HG03039 (cell line): Measurements from ENCODE around the gene NHLH2.

Experiments used
- ATAC-seq: cut with Tn5 transposase; IDR thresholded peaks from one replicate; pipeline ENCODE4 v1.9.1; 2021; ENCODE audit warnings: mild to moderate bottlenecking, moderate library complexity; ENCODE audit not compliant: unreplicated experiment

NHLH2 gene

GRCh38 chr1:115838431-115839028, 2.4 kb downstream of the NHLH2 start:
- no peak for ATAC-seq

- no peak for ATAC-seq
Measured at GRCh38 chr1:115837740-115838421, 3.0 kb downstream of the NHLH2 start.

GRCh38 chr1:115837341-115837739, 3.6 kb downstream of the NHLH2 start:
- no peak for ATAC-seq

GRCh38 chr1:115833856-115834255, 7.1 kb downstream of the NHLH2 start:
- no peak for ATAC-seq

GRCh38 chr1:115832651-115833050, 8.3 kb downstream of the NHLH2 start:
- no peak for ATAC-seq

- no peak for ATAC-seq
Measured at GRCh38 chr1:115830963-115831362, 10.0 kb downstream of the NHLH2 start.

GRCh38 chr1:115829947-115830346, 11.0 kb downstream of the NHLH2 start:
- ATAC-seq: no peak

- ATAC-seq: no peak
Measured at GRCh38 chr1:115829023-115829674, 11.8 kb downstream of the NHLH2 start.

- no peak for ATAC-seq
Measured at GRCh38 chr1:115828101-115829022, 12.6 kb downstream of the NHLH2 start.

GRCh38 chr1:115827452-115828044, 13.4 kb downstream of the NHLH2 start:
- ATAC-seq: no peak

- ATAC-seq: no peak
Measured at GRCh38 chr1:115826628-115827027, 14.3 kb downstream of the NHLH2 start.

GRCh38 chr1:115822117-115822516, 18.8 kb downstream of the NHLH2 start:
- no peak for ATAC-seq

- no peak for ATAC-seq
Measured at GRCh38 chr1:115815694-115816093, 25.2 kb downstream of the NHLH2 start.

GRCh38 chr1:115814685-115815398, 26.1 kb downstream of the NHLH2 start:
- no peak for ATAC-seq

- no peak for ATAC-seq
Measured at GRCh38 chr1:115813727-115814126, 27.2 kb downstream of the NHLH2 start.

- no peak for ATAC-seq
Measured at GRCh38 chr1:115811140-115811828, 29.6 kb downstream of the NHLH2 start.

- no peak for ATAC-seq
Measured at GRCh38 chr1:115810609-115811008, 30.3 kb downstream of the NHLH2 start.

GRCh38 chr1:115809847-115810246, 31.1 kb downstream of the NHLH2 start:
- no peak for ATAC-seq

GRCh38 chr1:115809076-115809475, 31.9 kb downstream of the NHLH2 start:
- ATAC-seq: no peak

- peak; percentile 54 for ATAC-seq
Measured at GRCh38 chr1:115807723-115808122, 33.2 kb downstream of the NHLH2 start.
